ENCODE results near the gene ST6GALNAC4. TPM values are rescaled to one million over a fixed set of nuclear protein-coding genes. Genes with fewer than 3 reads are reported as not detected.
"Not testable (repeated sequence)": the region's sequence is repeated elsewhere in the genome, so short reads cannot be mapped to it uniquely, and the experiment has no call there.

Gene ST6GALNAC4
- total and polyA plus RNA-seq, 10 of the 15 experiments (the other 5 are each of a cell fraction or from before 2014, with no cell fraction given) = 4.2 to 63.2 (median 35.2) TPM

- Histone ChIP-seq H3K4me1 (ENCODE audit: control insufficient read depth, insufficient read depth, low read length) (no peaks in the 10 kb centered on the region; the same call in 1 of the 2 replicates), H4K20me1 (ENCODE audit: control insufficient read depth, insufficient read depth) (no peaks in the 10 kb centered on the region), H2AFZ (ENCODE audit: control insufficient read depth, low read depth, low read length) (no peak overlapping the region), H3K36me3 (ENCODE audit: control insufficient read depth in 2 of 2, insufficient read depth in 2 of 2, low read length in 1 of 2) (peaks cover 3 to 4% of the 10 kb centered on the region in 2 experiments; a peak in 3 of 4 replicates), H3K9me3 (replicated peaks; ENCODE audit: control insufficient read depth, insufficient read depth, low read length) (no peaks in the 10 kb centered on the region), H3K27me3 (replicated peaks in 1 of 2; ENCODE audit: control insufficient read depth in 2 of 2, insufficient read depth in 2 of 2, low read length in 1 of 2) (no peaks in the 10 kb centered on the region), H3K4me3 (no peak overlapping the region), H3K4me2 (ENCODE audit: control insufficient read depth, insufficient read depth) (no peak overlapping the region), H3K27ac (ENCODE audit: control insufficient read depth, insufficient read depth) (no peak overlapping the region), H3K79me2 (ENCODE audit: control insufficient read depth, insufficient read depth, low read length) (no peaks in the 10 kb centered on the region), H3K9ac (ENCODE audit: control insufficient read depth, insufficient read depth, low read length) (no peak overlapping the region)
- in situ Hi-C loops (cut with MboI) (no loop called here), intact Hi-C loops (cut with micrococcal nuclease; ENCODE audit: unreplicated experiment) (loop anchor here (5.0 kb wide), 1 partner anchor 33 kb away; the partner anchor contains the start of gene ST6GALNAC4)
- 74% methylated on average over 11 of the region's 11 CpGs for WGBS (ENCODE audit: insufficient coverage, insufficient replicate concordance, low lambda C conversion rate, missing lambda C conversion rate)
- CTCF ChIA-PET = interaction anchor here (1.4 kb wide), 1 partner anchor 37 kb away, joined by 5 read pairs; no protein-coding TSS in a partner anchor
- ATAC-seq (no peak; the same call in 2 of the 3 replicates), FAIRE-seq (no peak), DNase-seq (ENCODE audit: low read depth, low spot score) (no peak)
- BruUV-seq (replicated peaks) = no TSS peak
- TF ChIP-seq POLR2A (IDR thresholded peaks at IDR 0.05; ENCODE audit: low read depth, low read length) (peak; percentile 15; the same call in 1 of the 2 replicates), POLR2AphosphoS5 (IDR thresholded peaks at IDR 0.05; ENCODE audit: low read length) (peak; percentile 27; the same call in 1 of the 2 replicates), PKNOX1 (IDR thresholded peaks at IDR 0.05) (0 out of 2 replicates have a peak, but pooled peaks have one; percentile 12), SIN3A (IDR thresholded peaks at IDR 0.05; ENCODE audit: low read depth, low read length) (no peak), EED (IDR thresholded peaks at IDR 0.05; ENCODE audit: low read depth) (no peak)
- RAD21 ChIA-PET (ENCODE audit: unreplicated experiment) = no interaction called here
- POLR2A ChIA-PET = interaction anchor here (1.3 kb wide), 1 partner anchor 10 kb away, joined by 4 read pairs; no protein-coding TSS in a partner anchor
- SMC1A ChIA-PET (ENCODE audit: uncharacterized antibody, unreplicated experiment) = interaction anchor here (1.2 kb wide), 1 partner anchor 15 kb away, joined by 3 read pairs; no protein-coding TSS in a partner anchor
Observed at GRCh38 chr9:127884427-127884911, 32.4 kb downstream of the ST6GALNAC4 start.

- ChIA-PET POLR2A (no interaction called here), RAD21 (ENCODE audit: unreplicated experiment) (no interaction called here), CTCF (no interaction called here), SMC1A (ENCODE audit: uncharacterized antibody, unreplicated experiment) (interaction anchor here (1.2 kb wide), 1 partner anchor 15 kb away, joined by 3 read pairs; no protein-coding TSS in a partner anchor)
- 89% methylated on average over 7 of the region's 7 CpGs for WGBS (ENCODE audit: insufficient coverage, insufficient replicate concordance, low lambda C conversion rate, missing lambda C conversion rate)
- H3K27ac ChIP-seq (ENCODE audit: control insufficient read depth, insufficient read depth) = no peak overlapping the region
- no peaks in the 10 kb centered on the region for H3K27me3 ChIP-seq (replicated peaks in 1 of 2; ENCODE audit: control insufficient read depth in 2 of 2, insufficient read depth in 2 of 2, low read length in 1 of 2)
- ATAC-seq = no peak; the same call in 2 of the 3 replicates
- no peak overlapping the region for H3K4me2 ChIP-seq (ENCODE audit: control insufficient read depth, insufficient read depth)
- peaks cover 3% of the 10 kb centered on the region for H3K4me1 ChIP-seq (ENCODE audit: control insufficient read depth, insufficient read depth, low read length)
- TF ChIP-seq JUND (IDR thresholded peaks at IDR 0.05; ENCODE audit: low read depth, low read length) = no peak
- no peak for TF ChIP-seq KLF5 (IDR thresholded peaks at IDR 0.05; ENCODE audit: partially characterized antibody)
- TF ChIP-seq IKZF2 (IDR thresholded peaks at IDR 0.05) = no peak
- no peaks in the 10 kb centered on the region for H3K79me2 ChIP-seq (ENCODE audit: control insufficient read depth, insufficient read depth, low read length)
- in situ Hi-C loops (cut with MboI) = no loop called here
- DNase-seq (ENCODE audit: low read depth, low spot score) = no peak
- intact Hi-C loops (cut with micrococcal nuclease; ENCODE audit: unreplicated experiment) = loop anchor here (5.0 kb wide), 1 partner anchor 33 kb away; the partner anchor contains the start of gene ST6GALNAC4
- no peaks in the 10 kb centered on the region for H4K20me1 ChIP-seq (ENCODE audit: control insufficient read depth, insufficient read depth)
- no peak for FAIRE-seq
- H3K36me3 ChIP-seq (ENCODE audit: control insufficient read depth in 2 of 2, insufficient read depth in 2 of 2, low read length in 1 of 2) = peaks cover 3 to 4% of the 10 kb centered on the region in 2 experiments; a peak in 3 of 4 replicates
- H2AFZ ChIP-seq (ENCODE audit: control insufficient read depth, low read depth, low read length) = no peak overlapping the region
- no peak overlapping the region for H3K4me3 ChIP-seq
- H3K9me3 ChIP-seq (replicated peaks; ENCODE audit: control insufficient read depth, insufficient read depth, low read length) = no peaks in the 10 kb centered on the region
- no TSS peak for BruUV-seq (replicated peaks)
- H3K9ac ChIP-seq (ENCODE audit: control insufficient read depth, insufficient read depth, low read length) = no peak overlapping the region
Observed at GRCh38 chr9:127883959-127884358, 32.9 kb downstream of the ST6GALNAC4 start.

- H3K9ac ChIP-seq (ENCODE audit: control insufficient read depth, insufficient read depth, low read length); H3K27me3 ChIP-seq (replicated peaks in 1 of 2; ENCODE audit: control insufficient read depth in 2 of 2, insufficient read depth in 2 of 2, low read length in 1 of 2); BruUV-seq (replicated peaks); H3K27ac ChIP-seq (ENCODE audit: control insufficient read depth, insufficient read depth); H3K36me3 ChIP-seq (ENCODE audit: control insufficient read depth in 2 of 2, insufficient read depth in 2 of 2, low read length in 1 of 2); ATAC-seq; DNase-seq (ENCODE audit: low read depth, low spot score); FAIRE-seq; H2AFZ ChIP-seq (ENCODE audit: control insufficient read depth, low read depth, low read length); H3K9me3 ChIP-seq (replicated peaks; ENCODE audit: control insufficient read depth, insufficient read depth, low read length); H4K20me1 ChIP-seq (ENCODE audit: control insufficient read depth, insufficient read depth); H3K79me2 ChIP-seq (ENCODE audit: control insufficient read depth, insufficient read depth, low read length); in situ Hi-C loops (cut with MboI); H3K4me1 ChIP-seq (ENCODE audit: control insufficient read depth, insufficient read depth, low read length); H3K4me2 ChIP-seq (ENCODE audit: control insufficient read depth, insufficient read depth); H3K4me3 ChIP-seq: not testable (repeated sequence)
- intact Hi-C loops (cut with micrococcal nuclease; ENCODE audit: unreplicated experiment) = loop anchor here (5.0 kb wide), 1 partner anchor 36 kb away; the partner anchor contains the start of gene ST6GALNAC4
- ChIA-PET SMC1A (ENCODE audit: uncharacterized antibody, unreplicated experiment) (interaction anchor here (0.6 to 1.8 kb wide), 3 partner anchors 17 to 248 kb away, joined by 3 to 10 read pairs (median 3); no protein-coding TSS in a partner anchor), CTCF (interaction anchor here (1.5 to 2.6 kb wide), 4 partner anchors 12 to 39 kb away, joined by 4 to 16 read pairs (median 8); no protein-coding TSS in a partner anchor), POLR2A (interaction anchor here (0.7 kb wide), 1 partner anchor 35 kb away, joined by 3 read pairs; the partner anchor contains the start of gene ST6GALNAC4), RAD21 (ENCODE audit: unreplicated experiment) (interaction anchor here (0.6 to 1.3 kb wide), 4 partner anchors 12 to 345 kb away, joined by 3 to 9 read pairs (median 4); partner anchors contain the start of gene ST6GALNAC4)
- 100% methylated on average over 3 of the region's 3 CpGs for WGBS (ENCODE audit: insufficient coverage, insufficient replicate concordance, low lambda C conversion rate, missing lambda C conversion rate)
Observed at GRCh38 chr9:127881715-127882114, 35.1 kb downstream of the ST6GALNAC4 start.
